Cardiac muscle cell (in vitro differentiated cells and primary cell): ENCODE measurements around the gene C20orf144. TPM values are rescaled to one million over a fixed set of nuclear protein-coding genes. Genes with fewer than 3 reads are reported as not detected.

ENCODE experiments used
- DNase-seq, 2 donors: peaks; one replicate each; pipeline versions ENCODE4 v3.0.0 to v3.0.0-alpha.2; 2010 to 2017; ENCODE audit warnings: low read depth in 1 of 2, low spot score in 1 of 2
- H3K27ac ChIP-seq: fragments of 200-600 bp; sonication (generic); 2 replicates; pipeline ENCODE4 v1.5.1; 2016
- H3K27me3 ChIP-seq: fragments of 200-600 bp; sonication (generic); 2 replicates; pipeline ENCODE4 v1.6.0; 2016; ENCODE audit warnings: control low read depth
- H3K36me3 ChIP-seq: fragments of 200-600 bp; sonication (generic); 2 replicates; pipeline ENCODE4 v1.5.1; 2016; ENCODE audit warnings: control low read depth
- H3K4me1 ChIP-seq: fragments of 200-600 bp; sonication (generic); 2 replicates; pipeline ENCODE4 v1.8.1; 2017; ENCODE audit warnings: low read depth, mild to moderate bottlenecking, mixed run types
- H3K4me3 ChIP-seq: fragments of 200-600 bp; sonication (generic); 2 replicates; pipeline ENCODE4 v1.5.1; 2016; ENCODE audit warnings: mild to moderate bottlenecking
- H3K9me3 ChIP-seq: fragments of 200-600 bp; sonication (generic); 2 replicates; pipeline ENCODE4 v1.5.1; 2017; ENCODE audit warnings: low read depth, mild to moderate bottlenecking, control low read depth
- polyA plus RNA-seq: library from polyadenylated mRNA; unstranded; fragments of >200 nt; fragmentation: Nextera tagmentation; extraction: Ambion mirVana; gene quantifications from 2 replicates; pipeline ENCODE4 v1.2.1, GENCODE V29; 2016
- total RNA-seq: library from RNA; depleted of rRNA; stranded (reverse); fragments of >200 nt; gene quantifications from 2 replicates; pipeline ENCODE4 v1.2.3, GENCODE V29; 2016
- TF ChIP-seq, protein P1 (sequence below): IDR thresholded peaks from 2 replicates; pipeline ENCODE4 v1.5.1; 2012; ENCODE audit warnings: low read depth, mild to moderate bottlenecking, low read length

Gene C20orf144
- total and polyA plus RNA-seq, 2 experiments from 2014 or later, result 0.21 to 1.4 TPM

DNA sequence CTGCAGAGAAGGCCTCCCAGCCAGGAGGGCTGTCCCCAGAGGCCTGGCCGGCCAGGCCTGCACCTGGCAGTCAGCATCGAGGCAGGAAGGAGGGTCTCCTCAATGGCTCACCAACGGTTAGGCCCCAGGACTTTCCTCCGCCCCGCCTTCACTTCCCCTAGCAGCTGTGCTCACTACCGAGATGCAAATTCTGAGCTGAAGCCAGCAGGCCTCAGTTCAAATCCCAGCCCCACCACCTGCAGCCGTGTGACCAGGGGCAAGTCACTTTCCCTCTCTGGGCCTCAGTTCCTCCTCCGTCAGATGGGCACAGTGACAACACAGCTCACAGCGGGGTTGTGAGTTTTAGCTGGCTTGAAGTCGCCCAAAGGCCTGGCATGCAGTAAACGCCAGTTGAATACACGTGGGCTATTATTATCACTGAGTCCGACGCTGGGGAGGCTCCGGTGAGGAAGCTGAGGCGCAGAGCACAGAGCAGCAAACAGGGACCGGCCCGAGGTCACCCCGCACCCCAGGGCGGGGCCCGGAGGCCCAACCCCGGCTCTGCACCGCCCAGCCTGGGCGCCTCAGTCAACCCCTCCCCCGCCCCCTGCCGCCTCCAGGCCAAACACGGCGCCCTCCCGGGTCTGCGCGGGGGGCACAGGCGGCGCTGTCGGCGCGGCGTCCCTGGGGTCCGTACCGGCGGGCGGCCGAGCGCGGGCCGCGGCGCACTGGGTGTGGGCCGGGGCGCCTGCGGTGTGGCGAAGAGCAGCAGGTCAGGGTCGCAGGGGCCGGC lies 23.4 kb downstream of the C20orf144 start:
- no peaks in the 10 kb centered on the region for H3K27me3 ChIP-seq
- H3K27ac ChIP-seq, result no peak overlapping the region
- no peaks in the 10 kb centered on the region for H3K9me3 ChIP-seq
- TF ChIP-seq, protein P1, sequence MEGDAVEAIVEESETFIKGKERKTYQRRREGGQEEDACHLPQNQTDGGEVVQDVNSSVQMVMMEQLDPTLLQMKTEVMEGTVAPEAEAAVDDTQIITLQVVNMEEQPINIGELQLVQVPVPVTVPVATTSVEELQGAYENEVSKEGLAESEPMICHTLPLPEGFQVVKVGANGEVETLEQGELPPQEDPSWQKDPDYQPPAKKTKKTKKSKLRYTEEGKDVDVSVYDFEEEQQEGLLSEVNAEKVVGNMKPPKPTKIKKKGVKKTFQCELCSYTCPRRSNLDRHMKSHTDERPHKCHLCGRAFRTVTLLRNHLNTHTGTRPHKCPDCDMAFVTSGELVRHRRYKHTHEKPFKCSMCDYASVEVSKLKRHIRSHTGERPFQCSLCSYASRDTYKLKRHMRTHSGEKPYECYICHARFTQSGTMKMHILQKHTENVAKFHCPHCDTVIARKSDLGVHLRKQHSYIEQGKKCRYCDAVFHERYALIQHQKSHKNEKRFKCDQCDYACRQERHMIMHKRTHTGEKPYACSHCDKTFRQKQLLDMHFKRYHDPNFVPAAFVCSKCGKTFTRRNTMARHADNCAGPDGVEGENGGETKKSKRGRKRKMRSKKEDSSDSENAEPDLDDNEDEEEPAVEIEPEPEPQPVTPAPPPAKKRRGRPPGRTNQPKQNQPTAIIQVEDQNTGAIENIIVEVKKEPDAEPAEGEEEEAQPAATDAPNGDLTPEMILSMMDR, result no peak
- peaks cover 32% of the 10 kb centered on the region for H3K4me1 ChIP-seq
- no peaks in the 10 kb centered on the region for H3K36me3 ChIP-seq
- peak overlapping the region; percentile 39 for H3K4me3 ChIP-seq
- DNase-seq, result no peak

DNA sequence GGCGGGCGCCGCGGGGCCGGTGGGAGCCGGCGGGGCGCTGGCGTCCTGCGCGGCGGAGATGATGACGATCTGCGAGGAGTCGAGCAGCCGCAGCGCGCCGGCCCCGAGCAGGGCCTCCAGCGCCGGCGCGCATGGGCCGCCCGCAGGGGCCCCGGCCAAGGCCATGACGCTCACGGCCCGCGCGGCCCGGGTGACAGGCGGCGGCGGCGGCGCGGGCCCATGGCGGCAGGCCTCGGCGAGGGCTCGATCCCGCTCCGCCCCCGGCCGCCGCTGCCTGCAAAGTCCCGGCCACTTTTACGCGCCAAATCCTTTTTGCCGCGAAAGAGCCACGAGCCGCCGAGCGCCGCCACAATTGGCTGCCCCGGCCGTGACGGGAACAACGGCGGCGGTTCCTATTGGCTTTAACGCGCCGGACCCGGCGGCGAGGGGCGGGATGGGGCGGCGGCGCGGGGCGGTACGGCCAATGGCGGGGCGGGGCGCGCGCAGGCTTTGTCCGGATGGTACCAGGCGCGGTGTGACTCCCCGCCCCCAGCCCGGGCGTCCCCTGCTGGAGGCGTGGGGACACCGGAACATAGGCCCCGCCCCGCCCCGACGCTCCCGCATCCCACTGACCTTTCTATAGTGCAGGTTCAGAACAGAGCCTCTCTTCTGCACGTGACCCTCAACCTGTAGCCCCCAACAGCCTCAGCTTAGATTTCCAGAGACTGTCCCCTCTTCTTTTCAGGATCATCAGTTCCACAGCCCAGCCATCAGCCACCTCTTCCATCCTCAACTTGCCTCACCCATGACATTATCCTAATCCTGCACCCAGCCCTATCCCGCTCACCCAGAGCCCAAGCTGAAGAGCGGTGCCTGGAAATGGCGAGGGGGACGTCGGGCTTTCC lies 24.2 kb downstream of the C20orf144 start, which contains the start of gene E2F1:
E2F1 (minus strand) TSS at position 286 of the 884 bp plus-strand sequence; CDS start at position 165, 121 bp downstream.
- Histone ChIP-seq H3K27ac (no peak within 1 kb of the TSS), H3K27me3 (no peaks in the 10 kb centered on the region), H3K9me3 (no peaks in the 10 kb centered on the region), H3K4me3 (peak within 1 kb of the TSS; percentile 39), H3K4me1 (peaks cover 32% of the 10 kb centered on the region), H3K36me3 (no peaks in the 10 kb centered on the region)
- peak; percentile 95 to 98 for DNase-seq
- TF ChIP-seq, protein P1, result peak; percentile 33

DNA sequence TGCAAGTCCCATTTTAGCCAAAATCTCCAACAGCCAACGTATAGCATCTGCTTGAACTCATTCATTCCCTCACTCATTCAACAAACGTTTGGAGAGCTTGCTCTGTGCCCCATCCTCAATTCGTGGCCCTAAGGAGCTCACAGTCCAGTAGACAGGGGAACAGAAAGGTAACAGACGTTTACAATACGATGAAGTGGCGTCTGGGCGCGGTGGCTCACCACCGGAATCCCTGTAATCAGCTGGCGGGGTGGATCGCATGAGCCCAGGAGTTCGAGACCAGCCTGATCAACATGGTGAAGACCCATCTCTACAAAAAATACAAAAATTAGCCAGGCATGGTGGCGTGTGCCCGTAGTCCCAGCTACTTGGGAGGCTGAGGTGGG lies 24.8 kb downstream of the C20orf144 start:
- H3K27ac ChIP-seq, result no peak overlapping the region
- no peaks in the 10 kb centered on the region for H3K9me3 ChIP-seq
- no peak for DNase-seq
- no peak overlapping the region for H3K4me3 ChIP-seq
- no peaks in the 10 kb centered on the region for H3K36me3 ChIP-seq
- no peaks in the 10 kb centered on the region for H3K27me3 ChIP-seq
- peaks cover 32% of the 10 kb centered on the region for H3K4me1 ChIP-seq
- TF ChIP-seq, protein P1, result no peak

DNA sequence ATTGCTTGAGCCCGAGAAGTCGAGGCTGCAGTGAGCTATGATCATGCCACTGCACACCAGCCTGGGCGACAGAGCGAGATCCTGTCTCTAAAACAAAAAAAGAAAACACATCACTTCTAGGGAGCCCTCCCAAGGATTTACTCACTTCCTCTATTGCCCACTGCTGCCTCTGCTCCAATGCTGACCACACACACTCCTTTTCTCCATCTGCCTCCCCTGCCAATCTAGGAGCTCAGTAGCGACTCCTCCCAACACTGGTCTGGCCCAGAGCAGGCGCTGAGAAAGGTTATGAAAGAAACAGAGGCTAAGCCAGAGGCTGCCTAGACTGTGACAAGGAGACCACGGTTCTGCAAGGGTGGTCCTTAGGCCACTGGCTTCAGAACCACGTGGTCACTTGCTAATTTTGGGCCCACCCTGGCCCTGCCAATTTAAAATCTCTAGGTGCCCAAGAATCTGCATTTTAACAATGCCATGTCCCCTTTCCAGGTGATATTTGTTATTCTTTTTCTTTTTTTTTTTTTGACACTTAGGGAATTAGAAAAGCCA lies 25.3 kb downstream of the C20orf144 start:
- H3K4me3 ChIP-seq, result no peak overlapping the region
- H3K4me1 ChIP-seq, result peaks cover 32% of the 10 kb centered on the region
- no peaks in the 10 kb centered on the region for H3K9me3 ChIP-seq
- no peaks in the 10 kb centered on the region for H3K36me3 ChIP-seq
- TF ChIP-seq, protein P1, result no peak
- DNase-seq, result peak in 1 of 2 donors; percentile 83
- no peaks in the 10 kb centered on the region for H3K27me3 ChIP-seq
- no peak overlapping the region for H3K27ac ChIP-seq
